ENCODE measurements around the gene SLC30A5.

DNA sequence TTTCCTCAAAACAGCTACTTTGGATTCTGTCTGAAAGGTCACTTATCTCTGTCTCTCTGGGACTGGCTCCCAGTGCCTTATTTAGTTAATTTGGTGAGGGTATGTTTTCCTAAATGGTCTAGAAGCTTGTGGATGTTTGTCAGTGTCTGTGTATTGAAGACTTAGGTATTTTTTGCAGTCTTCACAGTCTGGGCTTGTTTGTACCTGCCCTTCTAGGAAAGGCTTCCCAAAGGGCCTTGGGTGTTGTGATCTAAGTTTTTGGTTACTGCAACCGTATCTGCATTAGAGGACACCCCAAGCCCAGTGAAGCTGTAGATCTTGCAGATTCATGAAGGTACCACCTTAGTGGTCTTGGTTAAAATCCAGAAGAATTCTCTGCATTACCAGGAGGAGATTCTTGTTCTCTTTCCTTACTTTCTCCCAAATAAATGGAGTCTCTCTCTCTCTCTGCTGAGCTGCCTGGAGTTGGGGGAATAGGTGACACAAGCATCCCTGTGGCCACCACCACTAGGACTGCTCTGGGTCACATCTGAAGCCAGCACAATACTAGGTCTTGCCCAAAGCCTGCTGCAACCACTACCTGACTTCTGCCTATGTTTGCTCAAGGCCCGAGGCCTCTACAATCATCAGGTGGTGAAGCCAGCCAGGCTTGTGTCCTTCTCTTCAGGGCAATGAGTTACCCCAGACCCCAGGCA, 55.3 kb downstream of the SLC30A5 start:
- no peak for TF ChIP-seq CTCF (IDR thresholded peaks at IDR 0.05)
- TF ChIP-seq POLR2A (IDR thresholded peaks at IDR 0.05) = no peak
